GM18511 (cell line): ENCODE results near the gene PTTG1.

ENCODE experiments used
- ATAC-seq: cut with Tn5 transposase; IDR thresholded peaks from one replicate; pipeline ENCODE4 v1.9.1; 2021; ENCODE audit warnings: mild to moderate bottlenecking, moderate library complexity; ENCODE audit not compliant: unreplicated experiment

Gene PTTG1

DNA sequence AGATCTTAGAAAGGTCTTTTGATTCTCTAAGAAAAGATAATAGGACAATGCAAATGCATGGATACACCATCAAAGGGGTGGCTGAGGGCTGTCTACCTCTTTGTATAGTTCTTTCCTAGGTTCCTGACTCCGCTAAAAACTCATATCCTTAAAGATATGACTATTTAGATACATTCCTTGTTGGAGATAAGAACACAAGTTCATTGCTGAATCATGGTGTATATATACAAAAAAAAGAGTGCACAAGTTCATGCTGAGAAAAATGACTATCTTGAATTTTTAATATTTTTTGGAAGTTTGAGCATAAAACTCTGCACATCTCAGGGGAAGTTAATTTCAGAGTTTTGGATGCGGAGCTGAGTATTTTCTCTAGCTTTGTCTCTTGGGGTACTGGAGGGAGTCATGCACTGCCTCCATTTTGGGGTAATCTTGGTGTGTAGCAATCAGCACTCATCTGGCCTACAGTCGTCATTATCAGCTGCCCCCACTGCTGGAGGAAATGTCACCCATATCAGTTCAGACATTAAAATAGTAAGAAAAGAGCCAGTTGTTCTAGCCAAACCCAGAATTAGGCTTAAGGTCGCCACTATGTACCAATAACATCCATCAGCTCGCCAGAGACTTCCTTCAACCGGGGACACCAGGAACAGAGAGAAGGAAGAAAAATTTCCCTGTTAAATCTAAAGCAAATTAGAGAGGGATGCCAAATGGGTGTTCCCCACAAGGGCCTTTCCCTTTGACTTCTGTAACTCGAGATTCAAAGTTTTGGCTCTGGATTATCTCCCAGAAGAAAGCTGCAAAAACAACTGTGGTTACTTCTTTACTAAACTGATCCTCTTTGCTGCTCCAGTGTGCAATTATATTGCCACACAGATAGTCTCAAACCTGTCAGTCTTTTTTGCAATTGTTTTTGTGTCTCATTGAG is 49.0 kb downstream of the PTTG1 start:
- no peak for ATAC-seq

DNA sequence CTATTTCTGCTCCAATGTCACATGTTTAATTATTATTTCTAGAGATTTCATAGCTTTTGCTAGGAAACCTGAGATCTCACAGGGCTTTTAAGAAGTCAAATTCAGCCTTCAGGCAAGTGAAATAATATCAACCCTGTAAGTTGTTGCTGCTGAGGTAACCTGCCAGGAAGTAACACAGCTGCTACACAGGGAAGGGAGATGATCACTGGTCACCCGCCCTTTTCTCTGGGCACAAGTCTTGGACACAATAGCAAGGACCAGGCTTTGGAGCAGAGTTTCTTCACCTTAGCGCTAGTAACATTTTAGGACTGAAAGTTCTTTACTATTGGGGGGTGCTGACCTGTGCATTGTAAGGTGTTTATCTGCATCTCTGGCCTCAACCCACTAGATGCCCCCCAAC is 50.1 kb downstream of the PTTG1 start:
- no peak for ATAC-seq

GRCh38 chr5:160472482-160472881 is 50.8 kb downstream of the PTTG1 start:
- ATAC-seq: no peak

DNA sequence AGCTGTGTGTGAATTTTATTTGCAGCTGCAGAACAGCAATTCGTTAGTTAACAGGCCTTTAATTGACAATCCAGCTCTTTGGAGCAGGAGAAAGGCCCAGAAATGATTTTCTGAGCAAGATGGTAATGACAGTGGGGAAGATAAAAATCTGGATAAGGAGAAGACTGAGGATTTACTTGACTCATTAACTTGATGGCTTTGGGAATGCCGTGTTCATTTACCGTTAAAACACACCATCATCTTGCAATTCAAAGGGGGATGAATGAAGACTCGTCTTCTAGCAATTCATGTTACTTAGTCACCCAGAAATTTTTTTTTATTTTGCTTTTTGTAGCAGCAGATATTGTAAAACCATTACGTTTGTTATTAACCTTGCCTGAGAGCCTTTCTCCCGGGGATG is 52.0 kb downstream of the PTTG1 start:
- ATAC-seq: no peak

DNA sequence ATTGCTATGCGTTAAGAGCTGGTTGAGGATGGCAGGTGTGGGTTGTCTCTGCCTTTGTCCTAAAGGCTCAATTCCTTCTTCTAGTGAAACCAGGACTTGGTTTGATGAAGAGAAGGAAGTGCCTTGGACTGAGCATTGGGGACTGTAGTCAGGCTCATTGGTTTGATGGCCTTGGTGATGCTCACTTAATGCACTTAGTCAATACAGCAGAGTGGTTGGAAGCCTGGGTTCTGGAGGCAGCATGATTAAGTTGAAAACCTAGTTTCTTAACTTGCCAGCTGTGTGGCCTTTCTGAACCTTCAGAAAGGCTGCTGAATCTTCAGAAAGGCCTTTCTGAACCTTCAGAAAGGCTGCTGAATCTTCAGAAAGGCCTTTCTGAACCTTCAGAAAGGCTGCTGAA is 52.4 kb downstream of the PTTG1 start:
- no peak for ATAC-seq

DNA sequence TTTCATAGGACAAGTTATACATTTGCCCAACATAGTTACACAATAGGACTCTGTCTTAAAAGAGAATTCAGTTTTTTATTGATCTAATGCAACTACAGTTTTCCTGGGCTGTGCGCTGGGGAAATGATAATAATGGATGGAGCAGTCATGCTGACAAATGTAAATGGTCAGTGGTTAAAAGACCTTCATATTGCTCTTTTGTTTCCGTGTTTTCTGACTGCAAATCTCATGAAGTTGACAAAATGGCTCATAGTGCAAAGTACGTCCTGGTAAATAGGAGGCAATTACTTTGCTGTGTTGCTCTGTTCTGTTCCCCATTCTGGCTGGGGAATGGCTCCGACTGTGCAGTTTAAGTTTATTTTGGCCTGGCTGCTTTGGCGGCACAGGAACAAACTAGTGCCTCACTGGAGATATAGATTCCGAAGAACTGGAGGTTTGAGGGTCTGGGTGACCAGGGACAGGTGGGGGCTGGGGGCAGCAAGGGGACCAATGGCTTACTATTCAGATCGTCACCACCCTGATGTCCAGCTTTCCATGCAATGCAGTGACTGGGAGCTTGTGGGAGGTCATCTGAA is 54.3 kb downstream of the PTTG1 start:
- ATAC-seq: no peak

DNA sequence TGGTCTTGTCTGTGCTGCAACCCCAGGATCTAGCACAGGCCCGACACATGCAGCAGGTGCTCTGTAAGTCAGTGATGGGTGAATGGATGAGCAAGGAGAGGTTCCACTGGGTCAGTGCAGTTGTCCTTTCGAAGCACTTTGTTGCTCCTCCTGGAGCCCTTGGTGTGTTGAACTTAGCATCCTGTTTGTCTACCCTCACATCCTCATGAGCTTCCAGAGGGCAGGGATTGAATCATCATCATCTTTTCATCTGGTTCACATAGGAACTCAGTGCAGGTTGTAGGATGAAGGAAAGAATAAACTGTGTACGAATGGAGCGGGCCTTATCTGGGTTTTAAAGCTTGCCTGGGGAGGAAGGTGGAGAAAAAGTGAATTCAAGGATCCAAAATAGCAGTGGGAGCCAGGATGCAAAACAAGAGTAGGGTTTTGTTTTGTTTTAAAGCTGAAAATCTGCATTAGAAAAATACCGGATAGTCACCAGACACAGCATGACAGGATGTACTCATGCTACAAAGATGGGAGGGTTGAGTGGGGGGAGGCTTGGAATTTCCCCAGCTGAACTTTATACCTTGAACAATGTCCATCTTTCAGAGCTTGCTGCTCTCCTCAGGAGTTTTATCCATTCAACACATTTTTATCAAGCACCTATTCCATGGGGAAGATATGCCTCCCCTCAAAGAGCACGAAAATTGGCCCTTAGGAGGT is 55.8 kb downstream of the PTTG1 start:
- ATAC-seq: no peak

DNA sequence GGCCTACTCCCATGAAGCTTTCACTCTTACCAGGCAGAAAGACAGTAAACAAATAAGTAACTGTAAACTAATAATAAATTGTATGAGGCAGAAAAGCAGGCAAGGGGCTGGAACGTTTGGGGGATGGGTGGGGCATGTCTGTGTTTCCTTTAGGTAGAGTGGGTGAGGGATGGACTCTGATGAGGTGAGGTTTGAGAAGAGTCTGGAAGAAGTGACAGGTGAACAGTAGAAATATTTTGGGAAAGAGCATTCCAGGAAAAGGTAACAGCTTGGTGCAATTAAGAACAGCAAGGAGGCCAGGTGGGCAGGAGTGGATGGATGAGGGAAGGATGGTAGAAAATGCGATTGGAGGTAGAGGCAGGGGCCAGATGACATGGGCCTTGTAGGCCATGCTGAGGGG is 56.5 kb downstream of the PTTG1 start:
- ATAC-seq: no peak
